ENCODE measurements around the gene LRFN2.

DNA sequence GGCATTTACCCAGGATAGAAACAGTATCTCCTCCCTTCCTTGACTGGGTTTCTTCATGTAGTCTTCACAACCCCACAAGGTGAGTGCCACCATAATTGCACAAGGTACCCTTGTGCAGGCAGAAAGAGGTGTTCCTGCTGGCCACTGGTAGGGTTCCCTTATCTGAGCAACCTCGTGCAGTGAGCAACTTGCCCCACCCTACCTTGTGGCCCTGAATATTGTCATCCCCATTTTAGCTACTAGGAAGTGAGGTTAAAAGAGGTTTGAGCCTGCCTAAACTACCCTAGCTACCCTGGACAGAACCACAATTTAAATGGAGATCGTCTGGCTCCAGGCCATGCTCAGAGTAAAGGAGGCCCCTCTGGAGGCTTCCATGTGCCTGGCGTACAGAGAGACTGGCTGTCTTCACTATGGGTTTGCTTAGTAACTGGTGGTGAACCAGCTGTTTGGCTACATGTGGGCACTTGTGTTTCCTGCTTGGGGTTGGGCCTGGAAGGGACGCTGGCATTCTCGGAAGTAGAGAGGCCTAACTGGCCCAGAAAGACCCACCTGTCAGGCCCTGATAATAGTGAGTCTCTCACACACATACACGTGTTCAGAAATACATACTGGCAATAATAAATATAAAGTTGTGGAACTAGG, 148.8 kb downstream of the LRFN2 start:
- TF ChIP-seq CTCF (IDR thresholded peaks at IDR 0.05) = no peak
- TF ChIP-seq POLR2A (IDR thresholded peaks at IDR 0.05) = no peak
